Measurements from ENCODE around the gene KCND1.

The KCND1 gene

DNA sequence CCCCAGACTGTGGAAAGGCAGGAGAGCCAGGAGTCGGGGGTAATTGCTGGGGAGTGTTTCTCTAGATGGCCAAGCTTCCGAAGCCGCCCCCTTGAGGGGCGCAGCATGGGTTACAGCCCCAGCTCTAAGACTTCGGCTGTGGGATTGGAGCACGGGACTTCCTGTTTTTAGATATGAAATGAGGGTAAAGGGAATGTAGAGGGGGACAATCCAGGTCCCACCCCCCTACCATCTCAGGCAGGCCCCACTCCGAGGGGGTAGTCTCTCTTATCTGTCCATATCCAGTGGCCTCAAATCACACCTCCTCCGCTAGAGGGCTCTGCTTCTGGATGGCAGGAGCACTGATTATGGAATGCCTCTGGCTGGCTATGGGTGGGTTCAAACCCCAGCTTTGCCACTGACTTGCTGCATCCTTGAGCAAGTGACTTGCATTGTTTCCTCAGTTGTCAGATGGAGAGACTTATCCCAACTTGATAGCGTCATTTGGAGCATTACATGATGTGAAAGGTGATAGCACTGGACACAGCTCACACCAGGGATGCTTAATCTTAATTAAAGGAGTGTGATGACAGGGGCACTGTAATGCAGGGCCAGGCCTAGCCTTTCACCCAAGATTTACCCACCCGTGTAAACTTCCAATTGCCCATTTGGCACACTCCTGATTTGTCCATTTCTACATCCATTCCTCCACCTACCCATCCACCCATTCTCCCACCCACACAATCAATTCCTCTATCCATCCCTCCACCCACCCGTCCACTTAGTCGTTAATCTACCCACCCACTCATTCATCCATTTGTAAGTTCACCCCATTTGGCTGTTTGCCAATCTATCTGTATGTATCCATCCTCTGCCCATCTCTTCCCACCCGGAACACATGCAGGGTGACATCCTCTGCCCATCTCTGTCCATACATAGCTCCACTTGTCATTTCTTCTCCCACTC is 848 bp upstream of the KCND1 start:
- no peak overlapping the region for H2BK12ac ChIP-seq (ENCODE audit: low read length)
- H3K4me2 ChIP-seq (ENCODE audit: low read length) = peak overlapping the region; percentile 83
- H3K27me3 ChIP-seq (ENCODE audit: insufficient read depth, low read length) = no peaks in the 10 kb centered on the region
- H3K9me3 ChIP-seq (ENCODE audit: insufficient read depth, low read depth, low read length) = no peaks in the 10 kb centered on the region
- peak overlapping the region; percentile 56 for H3K4me3 ChIP-seq (ENCODE audit: low read depth, low read length)
- 100% methylated on average over 2 of the region's 13 CpGs for WGBS (ENCODE audit: extremely low coverage, insufficient coverage, insufficient read length)
- no peak overlapping the region for H4K12ac ChIP-seq (ENCODE audit: low read depth, low read length)
- DNase-seq = peak; percentile 12 to 44
- no peak overlapping the region for H3K18ac ChIP-seq (ENCODE audit: low read length)
- H2AK5ac ChIP-seq (ENCODE audit: low read length) = no peak overlapping the region
- H3K79me1 ChIP-seq (ENCODE audit: low read length) = no peaks in the 10 kb centered on the region
- no peak overlapping the region for H3K14ac ChIP-seq (ENCODE audit: low read length)
- no peak overlapping the region for H3K23ac ChIP-seq (ENCODE audit: low read length)
- no peak overlapping the region for H2BK120ac ChIP-seq (ENCODE audit: insufficient read depth, low read length, poor library complexity)
- H3K4ac ChIP-seq (ENCODE audit: low read depth, low read length) = no peak overlapping the region
- H2AFZ ChIP-seq (ENCODE audit: insufficient read depth, low read length, poor library complexity) = peak overlapping the region; percentile 30
- H3K9ac ChIP-seq (ENCODE audit: low read length) = no peak overlapping the region
- H3K79me2 ChIP-seq (ENCODE audit: control insufficient read depth, insufficient read depth, low read length, poor library complexity) = no peaks in the 10 kb centered on the region
- H2BK5ac ChIP-seq (ENCODE audit: low read depth, low read length, poor library complexity) = no peak overlapping the region
- H4K8ac ChIP-seq (ENCODE audit: low read depth, low read length) = peak overlapping the region; percentile 62
- no peak overlapping the region for H3K27ac ChIP-seq (ENCODE audit: low read depth, low read length)
- peak overlapping the region; percentile 75 for H4K91ac ChIP-seq (ENCODE audit: low read depth, low read length)
- peaks cover 6 to 13% of the 10 kb centered on the region in 2 experiments for H3K4me1 ChIP-seq (ENCODE audit: control insufficient read depth in 1 of 2, insufficient read depth in 2 of 2, low read length in 2 of 2)
- H3K36me3 ChIP-seq (ENCODE audit: control insufficient read depth in 1 of 2, insufficient read depth in 2 of 2, low read length in 2 of 2) = peaks cover 14 to 23% of the 10 kb centered on the region in 2 experiments

DNA sequence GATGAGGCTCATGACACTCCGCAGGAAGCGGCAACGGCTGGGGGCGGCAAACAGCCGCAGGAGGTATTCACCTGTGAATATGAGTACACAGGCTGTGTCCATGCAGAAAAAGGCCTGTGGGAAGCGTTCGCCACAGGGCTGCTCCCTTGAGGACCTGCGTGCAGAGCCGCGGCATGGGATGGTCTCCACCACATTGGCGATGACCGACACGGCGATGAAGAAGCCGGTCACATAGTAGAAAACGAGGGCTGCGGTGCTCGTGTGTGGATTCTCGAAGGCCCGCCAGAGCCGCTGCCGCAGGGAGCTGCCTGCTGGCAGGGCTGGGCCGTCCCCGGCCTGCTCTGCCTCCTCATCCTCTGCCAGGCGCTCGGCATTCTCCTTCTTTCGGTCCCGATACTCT is 2.2 kb downstream of the KCND1 start:
- Histone ChIP-seq H3K27ac (ENCODE audit: low read depth, low read length) (no peak overlapping the region), H4K91ac (ENCODE audit: low read depth, low read length) (no peak overlapping the region), H3K18ac (ENCODE audit: low read length) (no peak overlapping the region), H3K27me3 (ENCODE audit: insufficient read depth, low read length) (no peaks in the 10 kb centered on the region), H2AFZ (ENCODE audit: insufficient read depth, low read length, poor library complexity) (no peak overlapping the region), H3K79me1 (ENCODE audit: low read length) (no peaks in the 10 kb centered on the region), H4K8ac (ENCODE audit: low read depth, low read length) (no peak overlapping the region), H2BK5ac (ENCODE audit: low read depth, low read length, poor library complexity) (no peak overlapping the region), H3K4me2 (ENCODE audit: low read length) (no peak overlapping the region), H2AK5ac (ENCODE audit: low read length) (no peak overlapping the region), H2BK120ac (ENCODE audit: insufficient read depth, low read length, poor library complexity) (no peak overlapping the region), H4K12ac (ENCODE audit: low read depth, low read length) (no peak overlapping the region), H3K14ac (ENCODE audit: low read length) (no peak overlapping the region), H3K36me3 (ENCODE audit: control insufficient read depth in 1 of 2, insufficient read depth in 2 of 2, low read length in 2 of 2) (peaks cover 8 to 9% of the 10 kb centered on the region in 2 experiments), H3K4me1 (ENCODE audit: control insufficient read depth in 1 of 2, insufficient read depth in 2 of 2, low read length in 2 of 2) (peaks cover 9 to 13% of the 10 kb centered on the region in 2 experiments), H3K9ac (ENCODE audit: low read length) (no peak overlapping the region), H3K23ac (ENCODE audit: low read length) (no peak overlapping the region), H3K4ac (ENCODE audit: low read depth, low read length) (no peak overlapping the region), H3K4me3 (ENCODE audit: low read depth, low read length) (no peak overlapping the region), H3K9me3 (ENCODE audit: insufficient read depth, low read depth, low read length) (no peaks in the 10 kb centered on the region), H2BK12ac (ENCODE audit: low read length) (no peak overlapping the region), H3K79me2 (ENCODE audit: control insufficient read depth, insufficient read depth, low read length, poor library complexity) (no peaks in the 10 kb centered on the region)
- no peak for DNase-seq
- no CpG with 5 or more reads among the region's 28 CpGs for WGBS (ENCODE audit: extremely low coverage, insufficient coverage, insufficient read length)

DNA sequence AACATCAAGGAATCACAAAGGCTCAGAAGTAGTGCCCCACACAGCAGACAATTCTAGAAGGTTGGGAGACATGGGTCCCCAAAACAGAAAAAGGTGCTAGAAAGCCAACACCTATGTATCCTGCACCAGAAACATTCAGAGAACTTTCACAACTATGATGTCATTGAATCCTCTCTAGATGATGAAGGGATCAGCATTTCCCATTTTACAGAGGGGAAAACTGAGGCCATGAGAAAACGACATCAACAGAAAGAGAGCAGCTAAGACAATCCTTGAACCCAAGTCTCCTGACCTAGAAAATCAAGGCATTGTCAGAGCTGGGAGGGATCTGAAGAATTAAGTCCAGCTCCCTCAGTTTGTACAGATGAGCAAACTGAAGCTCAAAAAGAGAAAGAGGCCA is 3.3 kb downstream of the KCND1 start:
- Histone ChIP-seq H3K9ac (ENCODE audit: low read length) (no peak overlapping the region), H4K12ac (ENCODE audit: low read depth, low read length) (no peak overlapping the region), H3K4me2 (ENCODE audit: low read length) (no peak overlapping the region), H3K27me3 (ENCODE audit: insufficient read depth, low read length) (no peaks in the 10 kb centered on the region), H3K79me2 (ENCODE audit: control insufficient read depth, insufficient read depth, low read length, poor library complexity) (no peaks in the 10 kb centered on the region), H2AFZ (ENCODE audit: insufficient read depth, low read length, poor library complexity) (no peak overlapping the region), H4K91ac (ENCODE audit: low read depth, low read length) (no peak overlapping the region), H3K4me3 (ENCODE audit: low read depth, low read length) (no peak overlapping the region), H3K9me3 (ENCODE audit: insufficient read depth, low read depth, low read length) (no peaks in the 10 kb centered on the region), H3K79me1 (ENCODE audit: low read length) (no peaks in the 10 kb centered on the region), H2BK5ac (ENCODE audit: low read depth, low read length, poor library complexity) (no peak overlapping the region), H4K8ac (ENCODE audit: low read depth, low read length) (no peak overlapping the region), H3K4ac (ENCODE audit: low read depth, low read length) (no peak overlapping the region), H3K4me1 (ENCODE audit: control insufficient read depth in 1 of 2, insufficient read depth in 2 of 2, low read length in 2 of 2) (peaks cover 9 to 13% of the 10 kb centered on the region in 2 experiments), H3K36me3 (ENCODE audit: control insufficient read depth in 1 of 2, insufficient read depth in 2 of 2, low read length in 2 of 2) (peaks cover under 1 to 4% of the 10 kb centered on the region in 2 experiments), H2BK120ac (ENCODE audit: insufficient read depth, low read length, poor library complexity) (no peak overlapping the region), H3K27ac (ENCODE audit: low read depth, low read length) (no peak overlapping the region), H3K14ac (ENCODE audit: low read length) (no peak overlapping the region), H2AK5ac (ENCODE audit: low read length) (no peak overlapping the region), H2BK12ac (ENCODE audit: low read length) (no peak overlapping the region), H3K23ac (ENCODE audit: low read length) (no peak overlapping the region), H3K18ac (ENCODE audit: low read length) (no peak overlapping the region)
- DNase-seq = no peak
- WGBS (ENCODE audit: extremely low coverage, insufficient coverage, insufficient read length) = no CpG with 5 or more reads among the region's 1 CpG

DNA sequence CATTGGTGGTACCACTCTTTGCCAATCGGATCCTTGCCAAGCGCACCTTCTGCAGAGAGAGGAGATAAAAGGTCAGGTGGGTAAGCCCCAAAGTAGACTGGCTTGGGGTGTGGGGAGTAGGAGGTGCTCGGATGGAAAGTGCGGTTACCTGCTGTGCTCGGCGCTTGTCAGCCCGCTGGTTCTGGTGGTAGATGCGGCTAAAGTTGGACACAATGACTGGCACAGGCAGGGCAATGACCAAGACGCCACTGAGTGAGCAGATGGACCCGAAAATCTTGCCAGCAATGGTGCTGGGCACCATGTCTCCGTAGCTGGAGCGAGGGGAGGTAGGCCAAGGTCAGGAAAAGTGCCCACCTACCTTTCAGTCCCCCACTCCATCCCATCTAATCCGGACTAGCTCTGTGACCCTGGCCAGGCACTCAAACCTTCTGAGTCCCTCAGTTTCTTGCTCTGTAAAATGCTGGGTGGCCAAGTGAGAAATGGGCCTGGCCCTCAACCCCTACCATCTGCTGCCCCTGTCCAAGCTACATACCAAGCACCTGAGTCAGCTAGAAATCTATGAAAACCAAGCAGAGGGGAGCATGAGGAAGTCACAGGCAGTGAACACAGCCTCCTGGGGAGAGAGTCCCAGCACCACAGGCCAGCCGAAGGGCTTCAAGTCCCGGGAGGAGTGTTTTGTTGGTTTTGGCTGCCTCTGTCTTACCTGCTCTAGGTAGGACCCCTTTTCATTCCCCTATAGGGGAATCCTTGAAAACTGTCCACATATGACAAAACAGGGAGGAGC is 4.7 kb downstream of the KCND1 start:
- Histone ChIP-seq H3K36me3 (ENCODE audit: control insufficient read depth in 1 of 2, insufficient read depth in 2 of 2, low read length in 2 of 2) (peaks cover 0 to 4% of the 10 kb centered on the region in 2 experiments), H3K4me2 (ENCODE audit: low read length) (no peak overlapping the region), H3K4ac (ENCODE audit: low read depth, low read length) (no peak overlapping the region), H3K27me3 (ENCODE audit: insufficient read depth, low read length) (no peaks in the 10 kb centered on the region), H3K9me3 (ENCODE audit: insufficient read depth, low read depth, low read length) (no peaks in the 10 kb centered on the region), H3K23ac (ENCODE audit: low read length) (no peak overlapping the region), H4K91ac (ENCODE audit: low read depth, low read length) (no peak overlapping the region), H2BK12ac (ENCODE audit: low read length) (no peak overlapping the region), H2BK5ac (ENCODE audit: low read depth, low read length, poor library complexity) (no peak overlapping the region), H3K4me1 (ENCODE audit: control insufficient read depth in 1 of 2, insufficient read depth in 2 of 2, low read length in 2 of 2) (peaks cover 9 to 10% of the 10 kb centered on the region in 2 experiments), H2AK5ac (ENCODE audit: low read length) (no peak overlapping the region), H3K27ac (ENCODE audit: low read depth, low read length) (no peak overlapping the region), H3K9ac (ENCODE audit: low read length) (no peak overlapping the region), H3K79me1 (ENCODE audit: low read length) (no peaks in the 10 kb centered on the region), H2BK120ac (ENCODE audit: insufficient read depth, low read length, poor library complexity) (no peak overlapping the region), H3K14ac (ENCODE audit: low read length) (no peak overlapping the region), H3K79me2 (ENCODE audit: control insufficient read depth, insufficient read depth, low read length, poor library complexity) (no peaks in the 10 kb centered on the region), H3K18ac (ENCODE audit: low read length) (no peak overlapping the region), H3K4me3 (ENCODE audit: low read depth, low read length) (no peak overlapping the region), H4K8ac (ENCODE audit: low read depth, low read length) (no peak overlapping the region), H2AFZ (ENCODE audit: insufficient read depth, low read length, poor library complexity) (no peak overlapping the region), H4K12ac (ENCODE audit: low read depth, low read length) (no peak overlapping the region)
- DNase-seq = no peak
- WGBS (ENCODE audit: extremely low coverage, insufficient coverage, insufficient read length) = no CpG with 5 or more reads among the region's 15 CpGs

All from trophoblast cell (in vitro differentiated cells and primary cell).